Measurements from ENCODE around the gene EFCAB7. TPM values are rescaled to one million over a fixed set of nuclear protein-coding genes. Genes with fewer than 3 reads are reported as not detected.

EFCAB7 gene
- total RNA-seq, 1 experiment from 2014 or later, result 3.0 TPM

- no peak overlapping the region for H3T11ph ChIP-seq (ENCODE audit: low read length)
- no peak overlapping the region for H2AFZ ChIP-seq (ENCODE audit: low read length)
- H3K14ac ChIP-seq (ENCODE audit: insufficient read depth, low read length), result no peak overlapping the region
- no peak overlapping the region for H3K9ac ChIP-seq (ENCODE audit: extremely low read depth, insufficient read length, low read length)
- no peak overlapping the region for H3K56ac ChIP-seq (ENCODE audit: insufficient read length, low read depth, low read length)
- H2BK5ac ChIP-seq (ENCODE audit: insufficient read length, low read length), result no peak overlapping the region
- no peak overlapping the region for H3K4me2 ChIP-seq (ENCODE audit: insufficient read depth, insufficient read length, low read length)
- H3K4me1 ChIP-seq (ENCODE audit: insufficient read depth, low read length), result peaks cover 3% of the 10 kb centered on the region; the same call in 1 of the 2 replicates
- peaks cover 12% of the 10 kb centered on the region for H3K27me3 Mint-ChIP-seq (ENCODE audit: low read depth)
- no peak overlapping the region for H4K8ac ChIP-seq (replicated peaks; ENCODE audit: insufficient read length, low read depth, low read length)
- H2BK12ac ChIP-seq (ENCODE audit: insufficient read length, low read depth, low read length), result no peak overlapping the region
- H3K9me3 Mint-ChIP-seq, result no peaks in the 10 kb centered on the region
- H3K79me2 ChIP-seq (ENCODE audit: insufficient read depth, low read length), result no peaks in the 10 kb centered on the region
- no peaks in the 10 kb centered on the region for H4K20me1 ChIP-seq (ENCODE audit: control insufficient read depth, insufficient read depth, insufficient read length)
- DNase-seq, result no peak
- no peak overlapping the region for H3K4me3 Mint-ChIP-seq
- no peak overlapping the region for H3K23ac ChIP-seq (ENCODE audit: insufficient read length, low read depth, low read length)
- H3K79me1 ChIP-seq (ENCODE audit: insufficient read depth, low read depth, low read length, poor library complexity, severe bottlenecking), result no peaks in the 10 kb centered on the region
- H3K9me3 ChIP-seq (ENCODE audit: control insufficient read depth, low read depth, low read length), result no peaks in the 10 kb centered on the region
- H3K36me3 Mint-ChIP-seq (ENCODE audit: insufficient read depth in 1 of 3, low read depth in 3 of 3), result no peaks in the 10 kb centered on the region
- no peaks in the 10 kb centered on the region for H3K27me3 ChIP-seq (ENCODE audit: insufficient read depth, low read length)
- no peak overlapping the region for H2BK120ac ChIP-seq (ENCODE audit: low read depth, low read length, poor library complexity, severe bottlenecking)
- no peak overlapping the region for H2BK15ac ChIP-seq (ENCODE audit: low read depth, low read length)
- no peak for TF ChIP-seq CTCF (conservative IDR thresholded peaks at IDR 0.05)
- H4K91ac ChIP-seq (ENCODE audit: insufficient read length, low read depth, low read length), result no peak overlapping the region
- no peak overlapping the region for H2AK5ac ChIP-seq (ENCODE audit: insufficient read length, low read length)
- H2BK20ac ChIP-seq (ENCODE audit: low read depth, low read length, poor library complexity, severe bottlenecking), result no peak overlapping the region
- H3K27ac ChIP-seq (ENCODE audit: insufficient read length, low read depth, low read length), result no peak overlapping the region
- peaks cover 16% of the 10 kb centered on the region for H3K23me2 ChIP-seq (ENCODE audit: insufficient read length, low read depth, low read length, poor library complexity, severe bottlenecking)
- H3K27ac Mint-ChIP-seq, result no peak overlapping the region
- no peak overlapping the region for H3K18ac ChIP-seq (ENCODE audit: insufficient read length, low read depth, low read length)
- H4K5ac ChIP-seq (ENCODE audit: insufficient read length, low read depth, low read length), result no peak overlapping the region
- H3K4me1 Mint-ChIP-seq, result peaks cover 12 to 17% of the 10 kb centered on the region in 2 experiments
- H3K4ac ChIP-seq (ENCODE audit: low read depth, low read length), result no peak overlapping the region
- no CpG with 5 or more reads among the region's 1 CpG for WGBS (ENCODE audit: extremely low coverage, insufficient read length, low lambda C conversion rate)
These were observed 72.1 kb downstream of the EFCAB7 start for GRCh38 chr1:63595435-63595834.
